ENCODE data around the gene NANOS3. TPM values are rescaled to one million over a fixed set of nuclear protein-coding genes. Genes with fewer than 3 reads are reported as not detected.

The NANOS3 gene
- total and polyA plus RNA-seq, 10 of the 15 experiments (the other 5 are each of a cell fraction or from before 2014, with no cell fraction given) = 0.31 to 1.7 (median 0.81) TPM

GRCh38 chr19:13841086-13841961, 35.6 kb upstream of the NANOS3 start (continued):
- 0 out of 2 replicates have a peak, but pooled peaks have one; percentile 28 for TF ChIP-seq NKRF (conservative IDR thresholded peaks at IDR 0.05)
- peak; percentile 75 for TF ChIP-seq POLR2AphosphoS5 (IDR thresholded peaks at IDR 0.05; ENCODE audit: low read length)
- TF ChIP-seq MEF2B (IDR thresholded peaks at IDR 0.05; ENCODE audit: partially characterized antibody, poor library complexity, severe bottlenecking) = peak; percentile 12
- TF ChIP-seq GATAD2B (conservative IDR thresholded peaks at IDR 0.05; ENCODE audit: low read depth) = peak; percentile 35; the same call in 1 of the 2 replicates
- no peak for TF ChIP-seq SREBF2 (IDR thresholded peaks at IDR 0.05; ENCODE audit: low read length)
- TF ChIP-seq MTA3 (IDR thresholded peaks at IDR 0.05; ENCODE audit: borderline replicate concordance, low read length) = no peak
- peak; percentile 54 for TF ChIP-seq ZBTB40 (IDR thresholded peaks at IDR 0.05; ENCODE audit: borderline replicate concordance)
